Tibial nerve (tissue), 4 donors: ENCODE data around the gene AKTIP. TPM values are rescaled to one million over a fixed set of nuclear protein-coding genes. Genes with fewer than 3 reads are reported as not detected.
A peak's percentile ranks its signal among the peaks of the same experiment; 100 is the strongest.

Experiments
- DNase-seq, 2 donors: peaks; one replicate each; pipeline ENCODE4 v3.0.0-alpha.2; 2019; ENCODE audit warnings: low spot score in 2 of 2
- H3K27ac ChIP-seq, 4 donors: fragments of 200-600 bp; sonication (generic) in 3 of 4; one replicate each; pipeline ENCODE4 v1.5.1; 2017 to 2019; ENCODE audit warnings: mild to moderate bottlenecking in 1 of 4
- H3K27me3 ChIP-seq, 2 donors: fragments of 200-600 bp; sonication (generic) in 1 of 2; one replicate each; pipeline versions ENCODE4 v1.5.1 to v1.6.0; 2017 to 2019
- H3K36me3 ChIP-seq, 3 donors: fragments of 200-600 bp; sonication (generic); one replicate each; pipeline ENCODE4 v1.5.1; 2018 to 2019
- H3K4me1 ChIP-seq, 4 donors: fragments of 200-600 bp; sonication (generic) in 3 of 4; one replicate each; pipeline ENCODE4 v1.5.1; 2017 to 2019
- H3K4me3 ChIP-seq, 4 donors: fragments of 200-600 bp; sonication (generic) in 3 of 4; one replicate each; pipeline ENCODE4 v1.5.1; 2017 to 2019; ENCODE audit warnings: mild to moderate bottlenecking in 1 of 4, moderate library complexity in 1 of 4
- H3K9me3 ChIP-seq, 4 donors: fragments of 200-600 bp; sonication (generic) in 3 of 4; one replicate each; pipeline ENCODE4 v1.5.1; 2017 to 2019
- EP300 ChIP-seq, 2 donors: sonication (generic); formaldehyde crosslinking; IDR thresholded peaks; one replicate each; pipeline ENCODE4 v1.6.1; 2017; ENCODE audit warnings: antibody characterized with exemption in 2 of 2, mild to moderate bottlenecking in 1 of 2
- POLR2A ChIP-seq, 2 donors: fragments of 450-650 bp; IDR thresholded peaks; one replicate each; pipeline ENCODE4 v1.6.1; 2017; ENCODE audit warnings: antibody characterized with exemption in 2 of 2, mild to moderate bottlenecking in 2 of 2, moderate library complexity in 2 of 2
- WGBS, 2 donors: methylation state at CpG; one replicate each; pipeline ENCODE4 v1.1.5; 2018; 5-methylcytosine and 5-hydroxymethylcytosine counted together
- total RNA-seq, 4 donors: library from RNA; depleted of rRNA; stranded (reverse); fragments of >200 nt; gene quantifications; one replicate each; pipeline ENCODE4 v1.1.0, GENCODE V29; 2016
- TF ChIP-seq, protein P1 (sequence below), 5 experiments: fragments of 200-600 bp in 3 of 5; fragments of 450-650 bp in 2 of 5; sonication (generic) in 3 of 5; IDR thresholded peaks; one replicate each; pipeline ENCODE4 v1.5.1; 2016 to 2019; ENCODE audit warnings: antibody characterized with exemption in 5 of 5, mild to moderate bottlenecking in 3 of 5, moderate library complexity in 2 of 5

Gene AKTIP
- total RNA-seq, 4 donors from 2014 or later: 33.3 to 48.5 (median 39.8) TPM

DNA sequence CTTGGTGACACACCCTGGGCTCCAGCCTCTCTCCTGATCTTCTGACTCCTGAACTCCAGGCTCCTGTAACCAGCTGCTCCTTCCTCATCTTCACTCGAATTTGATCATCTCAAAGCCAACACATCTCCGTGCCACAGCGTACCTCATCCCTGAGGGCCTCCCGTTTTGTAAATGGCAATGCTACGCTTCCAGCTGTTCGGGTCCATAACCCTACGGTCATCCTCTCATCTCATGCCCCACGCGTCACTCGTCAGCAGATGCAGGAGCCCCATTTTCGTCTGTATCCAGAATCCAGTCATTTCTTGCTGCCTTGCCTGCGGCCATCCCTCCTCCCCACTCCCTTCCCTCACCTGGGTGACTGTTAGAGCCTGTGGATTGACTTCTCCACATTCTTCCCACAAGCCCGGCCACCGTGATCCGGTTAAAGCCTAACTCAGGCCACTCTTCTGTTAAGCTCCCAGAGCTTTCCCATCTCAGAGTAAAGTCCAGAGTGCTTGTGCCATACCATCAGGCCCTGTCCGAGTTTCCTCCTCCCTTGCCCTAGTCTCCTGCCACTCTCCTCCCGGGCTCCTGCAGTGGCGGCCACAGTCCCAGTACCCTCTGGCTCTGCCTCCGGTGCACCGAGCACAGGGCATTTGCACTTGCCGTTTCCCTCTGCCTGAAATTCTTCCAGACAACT is 20.3 kb upstream of the AKTIP start:
- H3K4me1 ChIP-seq: no peaks in the 10 kb centered on the region
- H3K4me3 ChIP-seq: no peak overlapping the region
- no peak for TF ChIP-seq POLR2A (IDR thresholded peaks at IDR 0.05)
- TF ChIP-seq, protein P1, sequence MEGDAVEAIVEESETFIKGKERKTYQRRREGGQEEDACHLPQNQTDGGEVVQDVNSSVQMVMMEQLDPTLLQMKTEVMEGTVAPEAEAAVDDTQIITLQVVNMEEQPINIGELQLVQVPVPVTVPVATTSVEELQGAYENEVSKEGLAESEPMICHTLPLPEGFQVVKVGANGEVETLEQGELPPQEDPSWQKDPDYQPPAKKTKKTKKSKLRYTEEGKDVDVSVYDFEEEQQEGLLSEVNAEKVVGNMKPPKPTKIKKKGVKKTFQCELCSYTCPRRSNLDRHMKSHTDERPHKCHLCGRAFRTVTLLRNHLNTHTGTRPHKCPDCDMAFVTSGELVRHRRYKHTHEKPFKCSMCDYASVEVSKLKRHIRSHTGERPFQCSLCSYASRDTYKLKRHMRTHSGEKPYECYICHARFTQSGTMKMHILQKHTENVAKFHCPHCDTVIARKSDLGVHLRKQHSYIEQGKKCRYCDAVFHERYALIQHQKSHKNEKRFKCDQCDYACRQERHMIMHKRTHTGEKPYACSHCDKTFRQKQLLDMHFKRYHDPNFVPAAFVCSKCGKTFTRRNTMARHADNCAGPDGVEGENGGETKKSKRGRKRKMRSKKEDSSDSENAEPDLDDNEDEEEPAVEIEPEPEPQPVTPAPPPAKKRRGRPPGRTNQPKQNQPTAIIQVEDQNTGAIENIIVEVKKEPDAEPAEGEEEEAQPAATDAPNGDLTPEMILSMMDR (IDR thresholded peaks at IDR 0.05): no peak
- TF ChIP-seq EP300 (IDR thresholded peaks at IDR 0.05): no peak
- no peak overlapping the region for H3K27ac ChIP-seq
- no peaks in the 10 kb centered on the region for H3K9me3 ChIP-seq
- no peaks in the 10 kb centered on the region for H3K27me3 ChIP-seq
- DNase-seq: no peak
- 91 to 93% methylated on average over 21 of the region's 21 CpGs for WGBS, 2 donors
- H3K36me3 ChIP-seq: no peaks in the 10 kb centered on the region

DNA sequence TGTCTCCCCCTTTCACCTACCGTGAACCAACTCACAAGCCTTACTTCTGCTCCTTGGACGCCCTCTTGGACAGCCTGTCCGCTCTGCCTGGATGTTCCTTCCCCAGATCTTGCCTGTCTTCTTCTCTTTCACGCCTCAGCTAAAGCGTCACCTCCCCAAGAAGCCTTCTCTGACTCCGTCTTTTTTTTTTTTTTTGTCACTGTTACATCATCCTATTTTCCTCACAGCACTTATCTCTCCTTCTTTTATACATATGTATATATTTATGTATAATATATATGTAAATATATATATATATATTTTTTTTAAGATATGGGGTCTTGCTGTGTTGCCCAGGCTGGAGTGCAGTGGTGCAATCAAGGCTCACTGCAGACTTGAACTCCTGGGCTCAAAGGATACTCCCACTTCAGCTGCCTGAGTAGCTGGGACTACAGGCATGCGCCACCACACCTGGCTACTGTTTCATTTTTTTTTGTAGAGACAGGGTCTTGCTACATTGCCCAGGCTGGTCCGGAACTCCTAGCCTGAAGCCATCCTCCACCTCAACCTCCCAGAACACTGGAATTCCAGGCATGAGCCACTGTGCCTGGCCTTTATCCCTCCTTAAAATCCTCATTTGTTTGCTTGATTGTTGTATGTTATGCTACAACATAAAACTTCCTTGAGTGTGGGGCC is 16.5 kb upstream of the AKTIP start:
- no peaks in the 10 kb centered on the region for H3K4me1 ChIP-seq
- H3K36me3 ChIP-seq: no peaks in the 10 kb centered on the region
- no peaks in the 10 kb centered on the region for H3K9me3 ChIP-seq
- no peaks in the 10 kb centered on the region for H3K27me3 ChIP-seq
- H3K4me3 ChIP-seq: no peak overlapping the region
- DNase-seq: no peak
- WGBS, 2 donors: 83 to 91% methylated on average over 8 of the region's 8 CpGs
- TF ChIP-seq EP300 (IDR thresholded peaks at IDR 0.05) (no peak), POLR2A (IDR thresholded peaks at IDR 0.05) (no peak)
- TF ChIP-seq, protein P1 (IDR thresholded peaks at IDR 0.05): no peak
- peak overlapping the region in 3 of 4 donors; percentile 65 to 74 (median 69) for H3K27ac ChIP-seq

DNA sequence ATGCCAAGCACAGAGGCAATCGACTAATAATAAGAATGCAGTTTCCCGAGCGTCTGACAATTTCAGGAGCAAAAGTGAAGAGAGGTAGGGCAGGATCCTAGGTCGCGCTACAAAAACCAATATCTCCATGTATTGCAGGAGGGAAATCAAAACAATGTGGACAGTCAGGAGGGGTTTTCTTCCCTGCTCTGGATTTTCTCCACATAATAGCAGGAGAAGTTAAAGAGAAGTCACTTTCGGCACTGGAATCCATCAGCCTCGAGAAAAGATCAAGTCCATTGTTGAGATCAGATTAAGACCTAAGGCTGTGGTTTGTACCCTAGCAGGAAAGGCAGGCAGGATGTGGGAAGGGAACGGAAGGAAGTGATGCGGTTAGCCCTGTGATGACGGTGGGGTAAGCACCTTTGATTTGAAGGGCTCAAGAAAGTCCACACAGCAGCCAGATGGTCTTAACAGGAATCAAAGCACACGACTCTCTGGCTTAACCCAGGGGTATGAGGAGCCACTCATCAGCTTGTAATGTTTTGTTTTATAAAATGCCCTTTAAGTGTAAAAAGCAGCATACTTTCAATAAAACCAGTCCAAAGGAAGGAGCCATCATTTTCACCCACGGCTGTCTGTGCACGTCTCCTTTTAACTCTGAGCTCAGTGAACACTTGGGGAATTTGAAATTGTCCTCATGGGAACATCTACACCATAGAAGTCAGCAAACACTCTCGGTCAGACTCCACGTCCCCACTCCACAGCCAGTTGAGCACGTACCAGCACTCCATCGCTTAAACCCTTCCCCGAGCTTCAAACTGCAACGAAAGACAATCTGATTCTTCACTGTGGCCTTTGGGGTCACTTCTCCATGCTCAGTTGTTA is 15.8 kb upstream of the AKTIP start:
- no peaks in the 10 kb centered on the region for H3K27me3 ChIP-seq
- no peak for TF ChIP-seq POLR2A (IDR thresholded peaks at IDR 0.05)
- peak; percentile 68 to 79 for TF ChIP-seq EP300 (IDR thresholded peaks at IDR 0.05)
- peak overlapping the region in 1 of 4 donors; percentile 21 for H3K4me3 ChIP-seq
- WGBS, 2 donors: 66 to 68% methylated on average over 19 of the region's 19 CpGs
- H3K9me3 ChIP-seq: no peaks in the 10 kb centered on the region
- peak overlapping the region in 3 of 4 donors; percentile 65 to 74 (median 69) for H3K27ac ChIP-seq
- no peaks in the 10 kb centered on the region for H3K36me3 ChIP-seq
- H3K4me1 ChIP-seq: no peaks in the 10 kb centered on the region
- DNase-seq: peak in 1 of 2 donors; percentile 37

DNA sequence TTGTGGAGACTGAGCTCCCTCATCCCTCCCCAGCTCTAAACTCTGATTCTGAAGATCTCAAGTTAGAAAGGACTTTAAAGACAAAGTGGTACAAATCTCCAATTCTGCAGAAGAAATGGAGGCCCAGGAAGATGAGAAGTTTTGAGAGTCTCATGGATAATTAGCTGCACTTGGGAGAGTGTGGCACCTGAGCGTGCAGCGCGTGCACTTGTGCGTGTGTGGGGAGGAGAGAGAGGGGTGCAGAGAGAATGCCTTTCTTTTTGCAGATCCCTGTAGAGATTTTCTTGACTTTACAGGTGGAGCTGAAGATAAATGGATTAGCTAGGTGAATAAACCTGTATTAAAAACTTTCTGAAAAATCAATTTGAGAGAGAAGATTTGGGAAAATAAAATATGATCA is 14.8 kb upstream of the AKTIP start:
- WGBS, 2 donors: 92 to 93% methylated on average over 4 of the region's 4 CpGs
- Histone ChIP-seq H3K4me3 (no peak overlapping the region), H3K36me3 (no peaks in the 10 kb centered on the region), H3K9me3 (no peaks in the 10 kb centered on the region), H3K4me1 (no peaks in the 10 kb centered on the region), H3K27ac (peak overlapping the region in 2 of 4 donors; percentile 34 to 70), H3K27me3 (no peaks in the 10 kb centered on the region)
- DNase-seq: no peak
- TF ChIP-seq, protein P1 (IDR thresholded peaks at IDR 0.05): no peak
- TF ChIP-seq EP300 (IDR thresholded peaks at IDR 0.05) (no peak), POLR2A (IDR thresholded peaks at IDR 0.05) (no peak)

DNA sequence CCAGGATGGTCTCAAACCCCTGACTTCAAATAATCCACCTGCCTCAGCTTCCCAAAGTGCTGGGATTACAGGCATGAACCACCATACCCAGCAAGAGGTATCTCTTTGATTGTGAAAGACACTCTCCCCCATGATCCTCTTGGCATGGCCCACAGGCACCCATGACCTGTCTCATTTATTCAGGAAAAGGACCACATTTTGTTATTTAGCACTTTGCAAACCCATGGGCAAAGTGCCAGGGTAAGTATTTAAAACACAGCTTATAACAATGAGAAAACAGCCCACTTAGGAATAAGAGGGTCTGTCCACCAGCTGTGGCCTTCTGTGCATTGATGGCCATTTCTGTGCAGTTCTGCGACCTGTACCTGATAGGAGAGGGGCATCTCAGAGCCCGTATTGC is 12.8 kb upstream of the AKTIP start:
- H3K4me1 ChIP-seq: peaks cover 0 to 2% (median 0%) of the 10 kb centered on the region in 4 donors
- H3K9me3 ChIP-seq: no peaks in the 10 kb centered on the region
- no peaks in the 10 kb centered on the region for H3K36me3 ChIP-seq
- H3K27me3 ChIP-seq: no peaks in the 10 kb centered on the region
- TF ChIP-seq, protein P1 (IDR thresholded peaks at IDR 0.05): no peak
- TF ChIP-seq EP300 (IDR thresholded peaks at IDR 0.05) (no peak), POLR2A (IDR thresholded peaks at IDR 0.05) (no peak)
- no peak overlapping the region for H3K4me3 ChIP-seq
- DNase-seq: no peak
- 68 to 94% methylated on average over 2 of the region's 2 CpGs for WGBS, 2 donors
- H3K27ac ChIP-seq: no peak overlapping the region
